Thoracic aorta (tissue), 2 donors: ENCODE data around the gene TCIRG1. TPM values are rescaled to one million over a fixed set of nuclear protein-coding genes. Genes with fewer than 3 reads are reported as not detected.

Source experiments
- ATAC-seq: fragments of 150-250 bp; one replicate; pipeline ENCODE4 v1.8.0; 2017; ENCODE audit warnings: low read depth; ENCODE audit not compliant: insufficient number of reproducible peaks, low FRiP score
- DNase-seq: peaks from one replicate; pipeline ENCODE4 v3.0.0-alpha.2; 2020; ENCODE audit warnings: low spot score
- H3K27ac ChIP-seq, 2 donors: fragments of 200-600 bp; sonication (generic); 1 replicate in 1 of 2; 2 replicates in 1 of 2; pipeline ENCODE4 v1.5.1; 2016; ENCODE audit warnings: mild to moderate bottlenecking in 2 of 2, moderate library complexity in 2 of 2
- H3K27me3 ChIP-seq: fragments of 200-600 bp; sonication (generic); replicated peaks from 2 replicates; pipeline ENCODE4 v1.6.0; 2016; ENCODE audit warnings: mild to moderate bottlenecking; ENCODE audit not compliant: insufficient read depth
- H3K36me3 ChIP-seq: fragments of 200-600 bp; sonication (generic); one replicate; pipeline ENCODE4 v1.5.1; 2016
- H3K4me1 ChIP-seq, 2 donors: fragments of 200-600 bp; sonication (generic); 1 replicate in 1 of 2; 2 replicates in 1 of 2; pipeline versions ENCODE4 v1.5.1 to v1.6.0; 2016; ENCODE audit warnings: low read depth in 2 of 2, mild to moderate bottlenecking in 1 of 2; ENCODE audit not compliant: control insufficient read depth in 1 of 2
- H3K4me3 ChIP-seq: fragments of 200-600 bp; sonication (generic); 2 replicates; pipeline ENCODE4 v1.5.1; 2016; ENCODE audit warnings: mild to moderate bottlenecking
- H3K9me3 ChIP-seq: fragments of 200-600 bp; sonication (generic); 2 replicates; pipeline ENCODE4 v1.5.1; 2016
- total RNA-seq, 2 donors: library from RNA; depleted of rRNA; stranded (reverse); fragments of >200 nt; gene quantifications; one replicate each; pipeline versions ENCODE4 v1.1.0 to v1.2.3, GENCODE V29; 2016
- TF ChIP-seq, protein P1 (sequence below): fragments of 200-600 bp; sonication (generic); IDR thresholded peaks from one replicate; pipeline ENCODE4 v1.5.1; 2019; ENCODE audit warnings: antibody characterized with exemption

TCIRG1 gene
- total RNA-seq, 2 donors from 2014 or later: 167 to 281 TPM

- Histone ChIP-seq H3K27me3 (no peaks in the 10 kb centered on the region), H3K36me3 (no peaks in the 10 kb centered on the region), H3K27ac (no peak overlapping the region), H3K4me3 (peak overlapping the region; percentile 90), H3K9me3 (no peaks in the 10 kb centered on the region), H3K4me1 (peaks cover 6 to 13% of the 10 kb centered on the region in 2 donors)
- TF ChIP-seq, protein P1, sequence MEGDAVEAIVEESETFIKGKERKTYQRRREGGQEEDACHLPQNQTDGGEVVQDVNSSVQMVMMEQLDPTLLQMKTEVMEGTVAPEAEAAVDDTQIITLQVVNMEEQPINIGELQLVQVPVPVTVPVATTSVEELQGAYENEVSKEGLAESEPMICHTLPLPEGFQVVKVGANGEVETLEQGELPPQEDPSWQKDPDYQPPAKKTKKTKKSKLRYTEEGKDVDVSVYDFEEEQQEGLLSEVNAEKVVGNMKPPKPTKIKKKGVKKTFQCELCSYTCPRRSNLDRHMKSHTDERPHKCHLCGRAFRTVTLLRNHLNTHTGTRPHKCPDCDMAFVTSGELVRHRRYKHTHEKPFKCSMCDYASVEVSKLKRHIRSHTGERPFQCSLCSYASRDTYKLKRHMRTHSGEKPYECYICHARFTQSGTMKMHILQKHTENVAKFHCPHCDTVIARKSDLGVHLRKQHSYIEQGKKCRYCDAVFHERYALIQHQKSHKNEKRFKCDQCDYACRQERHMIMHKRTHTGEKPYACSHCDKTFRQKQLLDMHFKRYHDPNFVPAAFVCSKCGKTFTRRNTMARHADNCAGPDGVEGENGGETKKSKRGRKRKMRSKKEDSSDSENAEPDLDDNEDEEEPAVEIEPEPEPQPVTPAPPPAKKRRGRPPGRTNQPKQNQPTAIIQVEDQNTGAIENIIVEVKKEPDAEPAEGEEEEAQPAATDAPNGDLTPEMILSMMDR: no peak
- DNase-seq: no peak
- ATAC-seq: no peak
Measured at GRCh38 chr11:68004551-68005335, 34.1 kb upstream of the TCIRG1 start.

GRCh38 chr11:68006606-68007166 lies 32.1 kb upstream of the TCIRG1 start:
- H3K4me1 ChIP-seq: peaks cover 9 to 30% of the 10 kb centered on the region in 2 donors
- no peak overlapping the region for H3K4me3 ChIP-seq
- no peak for DNase-seq
- no peaks in the 10 kb centered on the region for H3K27me3 ChIP-seq
- TF ChIP-seq, protein P1: no peak
- no peaks in the 10 kb centered on the region for H3K36me3 ChIP-seq
- ATAC-seq: no peak
- no peaks in the 10 kb centered on the region for H3K9me3 ChIP-seq
- H3K27ac ChIP-seq: no peak overlapping the region

DNA sequence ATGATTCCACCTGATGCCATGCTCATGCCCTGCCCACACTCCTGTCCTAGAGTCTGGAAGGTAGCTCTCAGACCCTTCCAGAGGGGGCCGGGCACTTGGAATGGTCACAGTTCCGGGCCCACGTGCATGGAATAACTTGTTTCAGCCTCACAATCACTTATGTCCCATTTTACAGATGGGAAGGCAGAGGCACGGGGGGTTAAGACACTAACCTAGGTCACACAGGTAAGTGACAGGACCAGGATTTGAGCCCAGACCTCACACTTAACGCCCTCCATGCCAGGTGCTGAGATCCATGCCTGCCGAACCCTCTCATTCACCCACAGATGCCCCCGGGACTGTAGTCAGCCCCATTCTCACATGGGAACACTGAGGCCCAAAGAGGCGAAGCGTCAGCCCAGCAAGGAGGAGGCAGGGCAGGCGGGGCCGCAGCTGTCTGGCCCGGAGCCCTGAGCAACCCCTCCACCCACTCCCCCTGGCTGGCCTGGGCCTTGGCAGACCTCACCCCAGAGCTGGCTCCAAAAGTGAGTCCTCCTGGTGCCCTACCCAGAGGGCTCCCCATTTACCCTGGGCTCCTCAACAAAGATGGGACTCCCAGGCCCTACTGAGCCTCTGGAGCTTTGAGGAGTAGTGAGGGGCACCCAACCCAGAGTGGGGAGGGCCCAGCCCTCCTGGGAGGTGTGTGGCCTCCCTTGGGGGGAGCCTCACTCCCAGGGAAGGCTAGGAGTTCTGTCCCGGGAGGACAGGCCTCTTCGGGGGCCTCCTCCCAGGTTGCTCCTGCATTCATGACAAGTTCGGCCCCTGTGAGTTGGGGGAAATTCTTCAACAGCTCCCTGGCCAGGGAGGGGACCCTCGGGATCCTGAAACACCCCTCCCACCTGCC lies 31.1 kb upstream of the TCIRG1 start:
- peaks cover 9 to 31% of the 10 kb centered on the region in 2 donors for H3K4me1 ChIP-seq
- TF ChIP-seq, protein P1: no peak
- no peak for ATAC-seq

GRCh38 chr11:68008381-68009337 lies 30.2 kb upstream of the TCIRG1 start:
- Histone ChIP-seq H3K4me1 (peaks cover 9 to 34% of the 10 kb centered on the region in 2 donors), H3K27me3 (no peaks in the 10 kb centered on the region), H3K9me3 (no peaks in the 10 kb centered on the region), H3K27ac (peak overlapping the region in 1 of 2 donors; percentile 82), H3K4me3 (no peak overlapping the region), H3K36me3 (no peaks in the 10 kb centered on the region)
- TF ChIP-seq, protein P1: no peak
- no peak for ATAC-seq
- no peak for DNase-seq

More for the DNA sequence above, 31.1 kb upstream of the TCIRG1 start:
- DNase-seq: no peak
- Histone ChIP-seq H3K27ac (no peak overlapping the region), H3K36me3 (no peaks in the 10 kb centered on the region), H3K9me3 (no peaks in the 10 kb centered on the region), H3K4me3 (no peak overlapping the region), H3K27me3 (no peaks in the 10 kb centered on the region)
